ENCODE data around the gene SMIM29.
A peak's percentile ranks its signal among the peaks of the same experiment; 100 is the strongest.

Gene SMIM29

DNA sequence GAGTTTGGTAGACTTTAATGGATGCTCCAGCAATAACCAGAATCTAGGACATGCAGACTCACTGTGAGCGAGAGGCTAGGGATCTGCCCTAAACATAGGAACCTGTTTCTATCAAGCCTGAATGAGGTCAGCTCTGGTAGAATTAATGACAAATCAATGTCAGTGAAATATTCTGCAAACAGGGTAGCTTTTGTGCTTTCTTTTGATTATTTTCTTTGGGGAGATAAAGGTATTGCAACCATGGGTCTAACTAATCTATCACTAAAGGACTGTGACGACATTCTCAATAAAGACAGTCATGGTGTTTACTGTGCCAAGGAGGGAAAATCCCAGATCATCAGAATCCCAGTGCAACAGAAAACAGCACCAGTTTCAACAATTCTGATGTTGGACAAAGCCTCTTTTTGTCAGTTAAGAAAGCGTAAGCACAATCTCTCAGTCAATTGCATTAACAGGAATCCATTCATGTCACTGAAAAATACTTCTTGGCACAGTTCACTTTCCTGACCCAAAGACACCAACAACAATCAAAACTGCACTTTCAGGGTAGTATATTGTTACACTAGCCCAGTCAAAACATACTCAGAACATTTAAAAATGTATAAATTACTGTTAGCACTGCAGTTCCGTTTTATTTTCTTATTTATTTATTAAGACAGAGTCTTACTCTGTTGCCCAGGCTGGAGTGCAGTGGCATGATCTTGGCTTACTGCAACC is 36.8 kb upstream of the SMIM29 start:
- no peaks in the 10 kb centered on the region for H3K27me3 ChIP-seq (ENCODE audit: insufficient read depth, poor library complexity, severe bottlenecking)
- no peak overlapping the region for H3K4me3 ChIP-seq (replicated peaks; ENCODE audit: insufficient read depth, low read length)
- TF ChIP-seq, protein P1, sequence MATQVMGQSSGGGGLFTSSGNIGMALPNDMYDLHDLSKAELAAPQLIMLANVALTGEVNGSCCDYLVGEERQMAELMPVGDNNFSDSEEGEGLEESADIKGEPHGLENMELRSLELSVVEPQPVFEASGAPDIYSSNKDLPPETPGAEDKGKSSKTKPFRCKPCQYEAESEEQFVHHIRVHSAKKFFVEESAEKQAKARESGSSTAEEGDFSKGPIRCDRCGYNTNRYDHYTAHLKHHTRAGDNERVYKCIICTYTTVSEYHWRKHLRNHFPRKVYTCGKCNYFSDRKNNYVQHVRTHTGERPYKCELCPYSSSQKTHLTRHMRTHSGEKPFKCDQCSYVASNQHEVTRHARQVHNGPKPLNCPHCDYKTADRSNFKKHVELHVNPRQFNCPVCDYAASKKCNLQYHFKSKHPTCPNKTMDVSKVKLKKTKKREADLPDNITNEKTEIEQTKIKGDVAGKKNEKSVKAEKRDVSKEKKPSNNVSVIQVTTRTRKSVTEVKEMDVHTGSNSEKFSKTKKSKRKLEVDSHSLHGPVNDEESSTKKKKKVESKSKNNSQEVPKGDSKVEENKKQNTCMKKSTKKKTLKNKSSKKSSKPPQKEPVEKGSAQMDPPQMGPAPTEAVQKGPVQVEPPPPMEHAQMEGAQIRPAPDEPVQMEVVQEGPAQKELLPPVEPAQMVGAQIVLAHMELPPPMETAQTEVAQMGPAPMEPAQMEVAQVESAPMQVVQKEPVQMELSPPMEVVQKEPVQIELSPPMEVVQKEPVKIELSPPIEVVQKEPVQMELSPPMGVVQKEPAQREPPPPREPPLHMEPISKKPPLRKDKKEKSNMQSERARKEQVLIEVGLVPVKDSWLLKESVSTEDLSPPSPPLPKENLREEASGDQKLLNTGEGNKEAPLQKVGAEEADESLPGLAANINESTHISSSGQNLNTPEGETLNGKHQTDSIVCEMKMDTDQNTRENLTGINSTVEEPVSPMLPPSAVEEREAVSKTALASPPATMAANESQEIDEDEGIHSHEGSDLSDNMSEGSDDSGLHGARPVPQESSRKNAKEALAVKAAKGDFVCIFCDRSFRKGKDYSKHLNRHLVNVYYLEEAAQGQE (IDR thresholded peaks at IDR 0.05; ENCODE audit: insufficient replicate concordance, low read depth), result no peak
- peak overlapping the region; percentile 83 for H3K27ac ChIP-seq (replicated peaks)
- DNase-seq (ENCODE audit: low read depth in 1 of 2, low spot score in 1 of 2), result no peak

DNA sequence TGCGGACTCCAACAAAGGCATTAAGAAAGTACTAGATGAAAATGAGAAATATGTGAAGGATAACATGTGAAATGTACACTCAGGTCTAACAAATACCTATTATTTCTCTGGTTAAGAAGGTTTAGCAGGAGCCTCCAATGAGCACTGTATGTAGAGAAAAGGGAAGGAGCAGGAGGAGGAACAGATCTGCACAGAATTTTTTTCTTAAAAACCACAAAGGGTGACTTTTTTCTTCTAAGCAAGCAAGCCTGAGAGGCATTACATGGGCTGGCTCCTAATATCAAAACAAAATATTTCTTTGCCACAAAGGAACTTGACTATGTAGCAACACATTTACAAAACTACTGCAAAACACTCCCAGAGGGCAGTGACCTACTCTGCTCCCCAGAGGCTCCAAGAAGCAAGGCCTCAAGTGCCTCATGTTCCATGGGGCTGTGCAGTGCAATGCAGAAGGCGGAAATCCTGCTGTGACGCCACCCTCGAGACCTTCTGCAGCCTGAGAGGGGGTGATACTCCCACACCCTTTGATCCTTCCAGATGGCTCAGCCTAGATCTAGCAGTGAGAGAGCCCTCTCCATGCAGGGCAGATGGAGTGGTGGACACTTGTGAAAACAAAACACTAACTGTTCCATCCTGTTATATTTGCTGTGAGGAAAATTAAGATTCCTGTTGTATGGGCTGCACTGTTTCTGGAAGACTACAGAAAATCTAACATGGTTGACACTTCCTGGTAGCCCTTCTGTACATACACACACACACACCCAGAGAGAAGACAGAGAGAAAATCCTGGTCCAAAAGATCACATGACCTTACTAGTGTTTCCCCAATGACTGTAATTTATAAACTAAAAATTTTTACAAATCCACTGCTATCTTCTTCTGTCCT is 36.0 kb upstream of the SMIM29 start:
- Histone ChIP-seq H3K4me3 (replicated peaks; ENCODE audit: insufficient read depth, low read length) (no peak overlapping the region), H3K27me3 (ENCODE audit: insufficient read depth, poor library complexity, severe bottlenecking) (no peaks in the 10 kb centered on the region), H3K27ac (replicated peaks) (peak overlapping the region; percentile 83)
- TF ChIP-seq GABPA (IDR thresholded peaks at IDR 0.05; ENCODE audit: low read depth), result peak; percentile 55; the same call in 1 of the 2 replicates
- TF ChIP-seq, protein P2, sequence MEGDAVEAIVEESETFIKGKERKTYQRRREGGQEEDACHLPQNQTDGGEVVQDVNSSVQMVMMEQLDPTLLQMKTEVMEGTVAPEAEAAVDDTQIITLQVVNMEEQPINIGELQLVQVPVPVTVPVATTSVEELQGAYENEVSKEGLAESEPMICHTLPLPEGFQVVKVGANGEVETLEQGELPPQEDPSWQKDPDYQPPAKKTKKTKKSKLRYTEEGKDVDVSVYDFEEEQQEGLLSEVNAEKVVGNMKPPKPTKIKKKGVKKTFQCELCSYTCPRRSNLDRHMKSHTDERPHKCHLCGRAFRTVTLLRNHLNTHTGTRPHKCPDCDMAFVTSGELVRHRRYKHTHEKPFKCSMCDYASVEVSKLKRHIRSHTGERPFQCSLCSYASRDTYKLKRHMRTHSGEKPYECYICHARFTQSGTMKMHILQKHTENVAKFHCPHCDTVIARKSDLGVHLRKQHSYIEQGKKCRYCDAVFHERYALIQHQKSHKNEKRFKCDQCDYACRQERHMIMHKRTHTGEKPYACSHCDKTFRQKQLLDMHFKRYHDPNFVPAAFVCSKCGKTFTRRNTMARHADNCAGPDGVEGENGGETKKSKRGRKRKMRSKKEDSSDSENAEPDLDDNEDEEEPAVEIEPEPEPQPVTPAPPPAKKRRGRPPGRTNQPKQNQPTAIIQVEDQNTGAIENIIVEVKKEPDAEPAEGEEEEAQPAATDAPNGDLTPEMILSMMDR (IDR thresholded peaks at IDR 0.05; ENCODE audit: insufficient read depth, low read length), result no peak
- TF ChIP-seq SPI1 (IDR thresholded peaks at IDR 0.05; ENCODE audit: borderline replicate concordance, low read depth), result peak; percentile 24; the same call in 1 of the 2 replicates
- TF ChIP-seq, protein P1 (IDR thresholded peaks at IDR 0.05; ENCODE audit: insufficient replicate concordance, low read depth), result no peak
- TF ChIP-seq POLR2AphosphoS5 (IDR thresholded peaks at IDR 0.05; ENCODE audit: low read depth), result peak; percentile 97
- DNase-seq (ENCODE audit: low read depth in 1 of 2, low spot score in 1 of 2), result peak; percentile 75 to 99

DNA sequence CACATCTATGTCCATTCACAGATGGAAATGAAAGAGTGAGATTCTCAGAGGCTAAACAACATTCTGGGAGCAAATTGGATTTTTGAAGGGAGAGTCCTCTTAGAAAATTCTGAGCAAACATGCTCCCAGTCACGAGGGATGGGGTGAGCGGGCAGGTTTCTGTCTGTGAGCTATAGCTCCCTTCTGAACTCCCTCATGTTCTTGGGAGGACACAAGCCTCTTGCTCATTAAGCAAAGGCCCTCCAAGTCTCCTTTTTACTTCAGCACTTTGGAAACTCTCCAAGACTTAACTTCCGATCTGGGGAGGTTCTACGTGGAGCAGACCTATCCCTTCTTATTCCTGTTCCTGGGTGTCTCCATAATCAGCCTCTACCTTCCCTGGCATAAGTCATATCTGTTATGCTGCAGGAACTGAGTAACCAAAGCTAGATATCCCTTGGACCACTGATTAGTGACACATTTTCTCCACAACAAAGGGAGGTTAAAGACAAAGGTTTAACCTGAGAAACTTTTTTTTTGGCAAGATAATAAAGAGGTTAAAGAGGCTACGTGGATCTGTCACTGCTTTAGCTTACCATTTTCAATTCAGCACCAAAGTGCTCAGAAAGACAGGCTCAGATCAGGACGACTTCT is 33.0 kb upstream of the SMIM29 start:
- Histone ChIP-seq H3K27ac (replicated peaks) (no peak overlapping the region), H3K27me3 (ENCODE audit: insufficient read depth, poor library complexity, severe bottlenecking) (no peaks in the 10 kb centered on the region), H3K4me3 (replicated peaks; ENCODE audit: insufficient read depth, low read length) (no peak overlapping the region)
- TF ChIP-seq, protein P2 (IDR thresholded peaks at IDR 0.05; ENCODE audit: insufficient read depth, low read length), result no peak
- TF ChIP-seq SPI1 (IDR thresholded peaks at IDR 0.05; ENCODE audit: borderline replicate concordance, low read depth) (no peak), POLR2AphosphoS5 (IDR thresholded peaks at IDR 0.05; ENCODE audit: low read depth) (no peak), GABPA (IDR thresholded peaks at IDR 0.05; ENCODE audit: low read depth) (no peak)
- TF ChIP-seq, protein P1 (IDR thresholded peaks at IDR 0.05; ENCODE audit: insufficient replicate concordance, low read depth), result no peak
- no peak for DNase-seq (ENCODE audit: low read depth in 1 of 2, low spot score in 1 of 2)

Measured in HL-60 (cell line).